ENCODE data around the gene KAZN.
"Not testable (repeated sequence)": the region's sequence is repeated elsewhere in the genome, so short reads cannot be mapped to it uniquely, and the experiment has no call there.

The KAZN gene

DNA sequence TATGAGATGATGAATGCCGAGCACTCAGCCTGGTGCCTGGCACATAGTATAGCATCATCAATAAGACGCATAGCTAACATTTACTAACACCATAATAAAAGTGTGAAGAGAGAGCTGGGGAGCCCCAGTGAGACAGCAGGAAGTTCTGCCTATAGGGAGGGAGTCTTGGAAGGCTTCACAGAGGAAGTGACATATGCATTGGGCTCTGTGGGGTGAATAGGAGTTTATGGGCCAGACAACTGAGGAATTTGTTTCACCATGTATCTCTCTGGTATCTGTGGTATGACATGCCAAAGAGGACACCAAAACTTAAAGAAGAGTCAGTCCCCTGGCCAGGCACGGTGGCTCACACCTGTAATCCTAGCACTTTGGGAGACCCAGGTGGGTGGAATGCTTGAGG is 436.8 kb downstream of the KAZN start:
- DNase-seq (ENCODE audit: low read depth), result no peak

DNA sequence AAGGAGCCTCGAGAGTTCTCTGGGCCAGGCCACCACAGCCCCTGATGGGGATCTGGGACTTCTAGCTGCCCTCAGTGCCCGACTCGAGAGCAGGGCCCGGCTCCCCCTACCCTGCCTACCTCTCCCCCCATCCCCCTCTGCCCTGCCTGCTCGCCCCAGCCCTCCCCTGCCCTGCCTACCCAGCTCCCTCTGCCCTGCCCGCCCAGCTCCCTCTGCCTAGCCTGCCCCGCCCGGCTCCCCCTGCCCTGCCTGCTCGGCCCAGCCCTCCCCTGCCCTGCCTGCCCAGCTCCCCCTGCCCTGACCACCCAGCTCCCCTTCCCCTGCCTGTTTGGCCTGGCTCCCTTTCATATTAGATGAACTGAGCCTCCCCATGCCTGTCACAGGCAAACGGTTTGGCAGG is 437.6 kb downstream of the KAZN start:
- DNase-seq (ENCODE audit: low read depth), result no peak

DNA sequence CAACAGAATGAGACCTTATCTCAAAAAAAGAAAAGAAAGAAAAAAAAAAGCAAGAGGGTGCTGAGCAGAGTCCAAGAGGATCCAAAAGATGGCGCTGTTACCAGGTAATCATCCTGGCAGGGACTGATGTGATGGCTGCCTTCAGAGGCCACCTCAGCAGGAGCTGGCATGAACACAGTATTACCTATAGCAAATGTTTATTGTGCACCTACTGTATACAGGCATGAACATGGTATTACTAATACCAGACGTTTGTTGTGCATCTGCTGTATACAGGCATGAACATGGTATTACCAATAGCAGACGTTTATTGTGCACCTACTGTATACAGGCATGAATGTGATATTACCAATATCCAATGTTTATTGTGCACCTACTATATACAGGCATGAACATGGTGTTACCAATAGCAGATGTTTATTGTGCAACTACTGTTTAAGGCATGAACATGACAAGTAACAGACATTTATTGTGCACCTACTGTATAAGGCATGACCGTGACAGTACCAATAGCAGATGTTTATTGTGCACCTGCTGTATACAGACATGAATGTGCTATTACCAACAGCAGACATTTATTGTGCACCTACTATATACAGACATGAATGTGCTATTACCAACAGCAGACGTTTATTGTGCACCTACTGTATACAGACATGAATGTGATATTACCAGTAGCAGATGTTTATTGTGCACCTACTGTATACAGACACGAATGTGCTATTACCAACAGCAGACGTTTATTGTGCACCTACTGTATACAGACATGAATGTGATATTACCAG is 439.9 kb downstream of the KAZN start:
- DNase-seq (ENCODE audit: low read depth), result no peak

DNA sequence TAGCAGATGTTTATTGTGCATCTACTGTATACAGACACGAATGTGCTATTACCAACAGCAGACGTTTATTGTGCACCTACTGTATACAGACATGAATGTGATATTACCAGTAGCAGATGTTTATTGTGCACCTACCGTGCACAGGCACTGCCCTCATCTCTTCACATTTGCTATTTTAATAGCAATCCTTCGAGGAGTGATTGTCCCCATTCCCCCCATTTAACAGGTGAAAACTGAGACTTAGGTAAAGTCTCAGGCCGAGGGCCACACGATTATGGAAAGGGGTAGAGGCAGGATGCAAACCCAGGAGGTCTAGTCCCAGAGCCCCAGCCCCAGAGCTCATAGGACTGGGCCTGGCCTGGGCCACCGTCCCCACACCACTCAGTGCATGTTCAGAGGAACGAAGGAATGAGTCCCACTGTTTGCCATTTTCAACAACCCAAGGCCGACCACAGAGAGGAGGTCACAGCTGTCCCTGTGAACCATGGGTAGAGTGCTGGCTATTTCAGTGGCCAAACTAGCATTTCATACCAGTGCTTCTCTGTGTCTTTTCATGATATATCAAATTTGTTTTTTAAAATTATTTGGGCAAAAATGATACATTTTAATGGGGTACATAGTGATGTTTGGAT is 440.6 kb downstream of the KAZN start:
- DNase-seq (ENCODE audit: low read depth), result no peak

DNA sequence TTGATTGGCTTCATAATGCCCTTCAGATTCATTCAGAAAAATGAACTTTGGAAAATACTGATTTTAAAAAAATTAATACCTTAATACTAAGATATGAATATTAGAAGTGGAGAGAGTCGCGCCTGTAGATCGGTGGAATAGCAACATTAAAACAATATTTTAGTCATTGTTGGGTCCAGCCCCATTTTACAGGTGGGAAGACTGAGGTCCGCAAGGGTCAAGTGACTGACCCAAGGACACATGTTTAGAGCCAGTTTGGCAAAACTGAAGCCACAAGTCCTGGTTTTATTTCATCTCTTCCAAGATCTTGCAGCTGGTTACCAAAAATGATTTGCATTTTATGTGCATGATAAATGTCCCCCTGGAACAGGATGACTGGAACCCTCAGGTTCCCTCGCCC is 441.4 kb downstream of the KAZN start:
- no peak for DNase-seq (ENCODE audit: low read depth)

DNA sequence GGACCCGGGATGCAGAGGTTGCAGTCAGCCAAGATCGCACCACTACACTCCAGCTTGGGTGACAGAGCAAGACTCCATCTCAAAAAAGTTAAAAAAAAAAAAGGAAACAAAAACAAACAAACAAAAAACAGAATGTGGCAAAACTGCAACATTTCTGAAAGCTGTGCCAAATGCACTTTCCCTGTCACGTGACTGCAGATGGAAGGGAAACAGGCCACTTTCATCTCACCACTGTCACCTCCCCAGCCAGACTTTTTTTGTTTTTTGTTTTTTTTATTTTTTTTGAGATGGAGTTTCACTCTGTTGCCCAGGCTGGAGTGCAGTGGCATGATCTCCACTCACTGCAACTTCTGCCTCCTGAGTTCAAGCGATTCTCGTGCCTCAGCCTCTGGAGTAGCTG is 442.2 kb downstream of the KAZN start:
- not testable (repeated sequence) for DNase-seq (ENCODE audit: low read depth)

DNA sequence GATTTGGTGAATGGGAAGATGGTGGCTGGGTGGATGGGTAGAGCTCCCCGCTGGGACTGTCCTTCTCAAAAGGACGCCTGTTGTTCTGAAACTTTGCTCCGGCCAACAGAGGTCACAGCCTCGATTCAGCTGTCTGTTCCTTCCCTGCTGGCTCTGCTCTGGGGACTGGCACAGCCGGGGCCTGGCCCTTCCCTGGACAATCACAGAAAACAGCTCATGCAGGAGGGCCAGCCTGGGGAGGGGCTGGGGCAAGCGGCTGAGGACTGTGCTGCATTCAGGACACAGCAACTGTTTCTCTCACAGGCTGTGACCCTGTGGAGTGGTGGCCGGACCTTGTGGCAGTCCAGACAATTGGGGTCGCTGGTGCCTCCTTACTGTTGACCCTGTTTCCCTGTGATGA is 444.4 kb downstream of the KAZN start:
- DNase-seq (ENCODE audit: low read depth), result no peak

DNA sequence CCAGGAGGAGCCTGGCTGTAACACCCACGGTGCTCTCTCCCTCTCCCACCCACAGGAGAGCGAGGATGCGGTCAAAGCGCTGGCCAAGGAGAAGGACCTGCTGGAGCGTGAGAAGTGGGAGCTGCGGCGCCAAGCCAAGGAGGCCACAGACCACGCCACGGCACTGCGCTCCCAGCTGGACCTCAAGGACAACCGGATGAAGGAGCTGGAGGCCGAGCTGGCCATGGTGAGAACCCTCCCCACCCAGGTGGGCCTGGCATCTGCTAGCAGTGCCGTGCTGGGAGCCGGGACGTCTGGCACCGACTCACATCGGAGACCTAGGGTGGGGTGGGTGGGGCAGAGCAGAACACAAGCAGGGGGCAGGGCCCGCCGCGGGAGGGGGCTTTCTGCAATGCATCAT is 445.4 kb downstream of the KAZN start:
- DNase-seq (ENCODE audit: low read depth), result no peak

DNA sequence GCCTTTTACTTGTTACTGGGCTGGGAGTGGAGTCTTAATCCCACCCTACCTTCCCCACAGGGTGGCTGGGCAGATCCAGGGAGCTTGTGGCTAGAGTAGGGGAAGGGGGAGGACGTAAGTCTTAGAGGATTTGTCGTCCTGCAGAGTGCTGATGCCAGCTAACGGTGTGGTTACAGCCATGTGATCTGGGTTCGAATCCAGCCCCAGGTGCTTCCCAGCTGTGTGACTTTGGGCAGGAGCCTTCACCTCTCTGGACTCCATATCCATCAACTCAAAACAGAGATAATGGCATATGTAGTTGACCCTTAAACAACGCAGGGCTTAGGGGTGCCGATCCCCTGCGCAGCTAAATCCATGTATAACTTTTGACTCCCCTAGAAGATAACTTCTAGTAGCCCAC is 446.6 kb downstream of the KAZN start:
- no peak for DNase-seq (ENCODE audit: low read depth)

DNA sequence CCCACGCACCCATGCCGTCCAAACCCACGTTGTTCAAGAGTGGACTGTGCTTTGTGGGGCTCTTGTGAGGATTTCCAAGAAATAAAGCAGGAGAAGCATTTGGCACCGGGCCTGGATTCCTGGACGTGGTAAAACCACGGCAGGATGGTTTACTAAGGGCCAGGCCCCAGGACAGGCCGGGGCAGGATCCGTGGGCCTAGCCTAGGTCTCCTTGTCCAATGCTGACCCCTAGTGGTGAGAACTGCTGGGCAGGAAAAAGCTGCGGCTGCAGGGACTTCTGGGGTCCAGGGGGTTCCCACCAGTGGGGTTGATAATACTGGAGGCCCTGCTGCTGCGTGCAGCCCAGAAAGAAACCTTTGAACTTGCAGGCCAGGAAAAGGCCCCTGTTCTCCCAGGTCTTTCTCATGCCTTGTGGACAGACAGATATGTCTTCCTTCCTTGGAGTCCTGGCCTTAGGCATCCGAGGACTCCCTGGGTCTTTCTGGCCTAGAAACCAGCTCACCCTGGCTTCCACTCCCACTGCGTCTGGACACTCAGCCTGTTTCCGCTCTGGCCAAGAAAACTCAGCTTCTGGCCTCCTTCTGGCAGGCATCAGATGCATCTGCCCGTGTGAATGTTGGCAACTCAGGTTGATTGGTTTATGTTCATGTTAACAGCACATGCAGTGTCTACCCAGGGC is 448.1 kb downstream of the KAZN start:
- DNase-seq (ENCODE audit: low read depth), result peak; percentile 33

DNA sequence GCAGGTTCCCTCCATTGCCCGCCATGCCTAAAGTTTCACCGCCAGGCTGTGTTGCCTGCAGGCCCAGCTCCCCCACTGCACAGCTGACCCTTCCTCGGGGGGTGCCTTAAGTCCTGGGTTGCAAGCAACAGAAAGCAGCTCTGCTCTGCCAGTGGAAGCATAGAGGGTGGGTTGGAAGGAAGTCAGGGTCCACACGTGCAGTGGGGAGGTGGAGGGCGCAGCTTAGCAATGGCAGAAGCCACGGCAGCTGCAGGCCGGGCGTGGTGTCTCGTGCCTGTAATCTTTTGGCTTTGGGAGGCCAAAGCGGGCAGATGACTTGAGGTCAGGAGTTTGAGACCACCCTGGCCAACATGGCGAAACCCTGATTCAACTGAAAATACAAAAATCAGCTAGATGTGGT is 448.8 kb downstream of the KAZN start:
- DNase-seq (ENCODE audit: low read depth), result no peak

DNA sequence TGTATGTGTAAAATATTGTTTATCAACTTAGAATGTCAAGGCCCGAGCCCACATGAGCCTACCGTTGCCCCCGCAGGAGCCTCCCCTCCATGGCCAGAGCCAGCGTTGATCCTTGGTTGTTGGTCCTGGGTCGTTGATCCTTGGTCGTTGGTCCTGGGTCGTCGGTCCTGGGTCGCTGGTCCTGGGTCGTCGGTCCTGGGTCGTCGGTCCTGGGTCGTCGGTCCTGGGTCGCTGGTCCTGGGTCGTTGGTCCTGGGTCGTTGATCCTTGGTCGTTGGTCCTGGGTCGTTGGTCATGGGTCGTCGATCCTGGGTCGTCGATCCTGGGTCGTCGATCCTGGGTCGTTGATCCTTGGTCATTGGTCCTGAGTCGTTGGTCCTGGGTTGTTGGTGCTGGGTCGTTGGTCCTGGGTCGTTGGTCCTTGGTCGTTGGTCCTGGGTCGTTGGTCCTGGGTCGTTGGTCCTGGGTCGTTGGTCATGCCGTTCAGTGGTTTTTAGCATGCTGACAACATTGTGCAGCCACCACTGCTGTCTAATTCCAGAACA is 450.0 kb downstream of the KAZN start:
- no peak for DNase-seq (ENCODE audit: low read depth)

DNA sequence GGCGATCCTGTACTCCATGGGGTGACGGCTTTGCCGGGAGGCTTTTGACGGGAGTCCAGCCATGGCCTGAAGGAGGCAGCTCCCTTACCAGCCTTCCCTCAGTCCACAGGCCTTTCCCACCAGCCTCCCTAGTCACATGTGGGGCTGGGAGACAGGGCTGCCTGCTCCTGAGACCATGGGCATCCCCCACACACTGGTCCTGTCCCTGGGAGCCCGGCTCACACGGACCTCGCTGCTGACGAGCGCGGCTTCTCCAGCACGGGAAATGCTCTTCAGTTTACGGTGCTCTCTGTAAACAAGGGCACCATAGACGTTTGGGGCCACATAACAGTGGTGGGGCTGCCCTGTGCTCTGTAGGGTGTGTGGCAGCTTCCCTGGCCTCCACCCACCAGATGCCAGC is 450.6 kb downstream of the KAZN start:
- no peak for DNase-seq (ENCODE audit: low read depth)

DNA sequence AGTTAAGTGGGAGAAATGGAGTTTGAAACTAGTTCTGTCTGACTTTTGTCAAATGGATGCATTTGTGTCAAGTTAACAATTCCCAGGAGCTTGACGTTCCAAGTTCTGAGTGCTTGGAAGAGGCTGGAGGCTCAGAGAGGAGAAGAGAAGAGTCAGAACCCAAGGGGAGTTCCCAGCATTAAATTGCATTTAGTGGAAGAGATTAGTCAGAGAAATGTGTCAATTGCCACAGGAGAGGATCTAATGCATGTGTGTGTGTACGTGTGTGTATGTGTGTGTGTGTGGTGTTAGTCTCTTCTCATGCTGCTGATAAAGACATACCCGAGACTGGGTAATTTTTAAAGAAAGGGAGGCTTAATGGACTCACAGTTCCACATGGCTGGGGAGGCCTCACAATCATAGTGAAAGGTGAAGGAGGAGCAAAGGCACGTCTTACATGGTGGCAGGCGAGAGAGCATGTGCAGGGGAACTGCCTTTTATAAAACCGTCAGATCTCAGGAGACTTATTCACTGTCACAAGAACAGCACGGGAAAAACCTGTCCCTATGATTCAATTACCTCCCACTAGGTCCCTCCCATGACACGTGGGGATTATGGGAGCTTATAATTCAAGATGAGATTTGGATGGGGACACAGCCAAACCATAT is 453.5 kb downstream of the KAZN start:
- DNase-seq (ENCODE audit: low read depth), result no peak

DNA sequence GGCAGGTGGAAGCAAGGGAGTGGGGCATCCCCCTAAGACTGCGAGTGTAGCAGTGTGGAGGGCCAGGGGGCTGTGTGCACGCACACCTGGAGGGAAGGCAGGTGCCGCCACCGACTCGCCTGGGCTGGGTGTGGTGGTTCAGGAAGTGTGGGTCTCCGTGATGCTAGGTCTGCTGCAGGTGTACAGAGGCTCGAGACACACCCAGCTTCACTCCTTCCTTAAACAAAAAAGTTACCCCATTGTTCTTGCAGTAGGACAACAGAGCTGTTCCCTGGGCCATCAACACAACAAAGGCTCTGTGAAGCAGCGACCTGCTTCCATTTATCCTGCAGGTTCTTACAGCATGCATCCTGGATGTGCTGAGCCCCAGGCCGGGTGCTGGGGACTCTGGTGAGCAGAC is 454.7 kb downstream of the KAZN start:
- no peak for DNase-seq (ENCODE audit: low read depth)

DNA sequence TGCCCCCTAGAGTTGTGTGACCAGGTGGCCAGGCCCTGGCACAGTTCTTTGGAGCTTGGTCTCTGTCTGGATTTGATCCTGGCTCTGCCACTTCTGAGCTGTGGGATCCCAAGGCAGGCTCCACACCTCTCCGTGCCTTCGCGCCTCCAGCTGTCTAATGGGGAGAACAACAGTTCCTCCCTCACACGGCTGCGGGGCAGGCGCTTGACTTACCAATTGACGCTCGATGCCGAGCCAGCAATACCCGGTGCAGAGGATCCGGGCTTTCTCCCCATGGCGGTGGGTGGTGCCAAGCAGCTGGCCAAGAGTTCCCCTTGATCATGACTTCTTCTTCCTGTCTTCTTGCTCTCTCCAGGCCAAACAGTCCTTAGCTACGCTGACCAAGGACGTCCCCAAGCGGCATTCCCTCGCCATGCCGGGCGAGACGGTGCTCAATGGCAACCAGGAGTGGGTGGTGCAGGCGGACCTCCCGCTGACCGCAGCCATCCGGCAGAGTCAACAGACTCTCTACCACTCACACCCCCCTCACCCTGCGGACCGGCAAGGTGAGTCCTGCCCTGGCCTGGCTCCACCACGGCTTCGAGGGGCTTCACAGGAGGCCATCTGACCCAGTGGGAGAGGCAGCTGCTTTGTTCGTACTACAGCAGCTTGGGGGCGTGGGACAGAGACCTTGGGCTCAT is 457.4 kb downstream of the KAZN start:
- no peak for DNase-seq (ENCODE audit: low read depth)

DNA sequence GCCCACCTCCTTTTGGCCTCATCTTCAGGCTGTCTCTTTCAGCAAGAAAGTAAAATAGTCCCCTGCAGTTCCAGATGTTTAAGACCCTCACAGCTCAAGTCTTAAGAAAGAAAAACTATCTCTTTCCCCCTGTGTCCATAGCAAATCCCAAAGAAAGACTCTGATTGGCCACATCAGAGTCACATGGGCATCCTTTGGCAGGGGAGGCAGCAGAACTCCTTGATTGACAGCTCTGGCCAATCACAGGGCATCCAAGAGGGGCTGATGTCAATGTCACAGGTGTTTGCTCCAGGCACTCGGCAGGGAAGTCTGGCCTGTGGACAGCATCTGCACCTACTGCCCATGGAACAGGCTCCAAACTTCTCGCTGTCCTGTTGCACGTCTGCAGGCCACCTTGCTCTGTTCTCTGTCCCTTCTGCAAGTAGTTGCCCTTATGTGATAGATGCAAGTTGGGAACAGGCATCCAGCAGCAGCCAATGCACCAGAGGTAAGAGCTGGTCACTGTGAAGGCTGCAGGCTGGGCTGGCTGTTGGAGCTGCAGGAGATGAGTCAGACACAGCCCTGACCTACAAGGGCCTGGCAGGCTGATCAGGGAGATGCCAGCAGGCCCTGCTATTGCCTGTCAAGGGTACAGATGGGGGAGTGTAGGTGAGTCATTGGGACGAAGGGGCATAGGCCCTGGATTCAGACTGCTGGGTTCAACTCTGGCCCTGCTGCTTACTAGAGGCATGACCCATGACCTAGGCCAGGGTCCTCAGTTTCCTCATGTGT is 458.2 kb downstream of the KAZN start:
- DNase-seq (ENCODE audit: low read depth), result no peak

DNA sequence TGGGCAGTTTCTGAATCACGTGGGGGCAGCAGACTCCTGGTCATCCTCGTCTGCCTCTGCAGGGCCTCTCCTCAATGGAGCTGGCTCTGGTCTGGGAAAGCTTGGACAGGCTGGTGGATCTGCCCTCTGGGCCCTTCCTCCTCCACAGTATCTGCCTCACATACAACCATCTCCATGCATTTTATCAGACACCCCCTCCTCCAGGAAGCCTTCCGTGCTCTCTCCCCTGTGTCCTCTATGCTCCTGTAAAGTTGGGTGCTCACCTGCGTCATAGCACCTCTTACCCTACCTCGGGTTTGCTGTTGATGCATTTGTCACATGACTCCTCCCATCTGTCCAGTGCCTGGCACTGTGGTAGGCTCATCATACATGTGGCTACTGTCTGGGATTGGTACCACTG is 459.3 kb downstream of the KAZN start:
- no peak for DNase-seq (ENCODE audit: low read depth)

DNA sequence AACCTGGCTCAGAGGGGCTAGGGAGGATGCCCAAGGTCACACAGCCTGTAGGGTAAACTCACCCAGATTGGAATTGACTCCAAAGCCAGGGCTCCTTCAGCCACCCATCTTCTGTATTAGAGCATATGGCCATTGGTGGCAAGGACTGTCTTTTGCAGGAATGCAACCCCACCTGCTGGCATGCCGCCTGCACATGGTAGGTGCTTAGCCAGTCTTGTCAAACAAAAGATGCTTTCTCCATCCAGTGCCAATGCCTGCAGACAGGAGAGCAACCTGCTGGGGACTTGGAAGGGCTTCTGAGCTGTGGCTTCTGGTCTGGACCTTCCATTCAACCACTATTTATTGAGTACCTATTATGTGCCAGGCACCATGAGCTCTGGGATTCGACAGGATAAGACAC is 459.8 kb downstream of the KAZN start:
- DNase-seq (ENCODE audit: low read depth), result no peak

DNA sequence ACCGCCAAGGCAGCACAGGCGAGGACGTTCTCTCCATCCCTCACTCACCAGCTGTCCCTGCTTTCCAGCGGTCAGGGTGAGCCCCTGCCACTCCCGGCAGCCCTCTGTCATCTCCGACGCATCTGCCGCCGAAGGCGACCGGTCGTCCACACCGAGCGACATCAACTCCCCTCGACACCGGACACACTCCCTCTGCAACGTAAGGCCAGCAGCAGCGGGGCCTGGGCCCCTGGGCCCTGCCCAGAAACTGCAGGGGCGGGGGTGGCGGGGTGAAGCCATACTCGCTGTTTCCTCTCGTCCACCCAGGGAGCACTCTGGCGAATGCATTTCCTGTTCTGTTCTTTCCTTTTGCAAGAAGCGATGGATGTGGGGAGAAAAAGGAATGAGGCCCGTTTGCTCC is 461.6 kb downstream of the KAZN start:
- no peak for DNase-seq (ENCODE audit: low read depth)

DNA sequence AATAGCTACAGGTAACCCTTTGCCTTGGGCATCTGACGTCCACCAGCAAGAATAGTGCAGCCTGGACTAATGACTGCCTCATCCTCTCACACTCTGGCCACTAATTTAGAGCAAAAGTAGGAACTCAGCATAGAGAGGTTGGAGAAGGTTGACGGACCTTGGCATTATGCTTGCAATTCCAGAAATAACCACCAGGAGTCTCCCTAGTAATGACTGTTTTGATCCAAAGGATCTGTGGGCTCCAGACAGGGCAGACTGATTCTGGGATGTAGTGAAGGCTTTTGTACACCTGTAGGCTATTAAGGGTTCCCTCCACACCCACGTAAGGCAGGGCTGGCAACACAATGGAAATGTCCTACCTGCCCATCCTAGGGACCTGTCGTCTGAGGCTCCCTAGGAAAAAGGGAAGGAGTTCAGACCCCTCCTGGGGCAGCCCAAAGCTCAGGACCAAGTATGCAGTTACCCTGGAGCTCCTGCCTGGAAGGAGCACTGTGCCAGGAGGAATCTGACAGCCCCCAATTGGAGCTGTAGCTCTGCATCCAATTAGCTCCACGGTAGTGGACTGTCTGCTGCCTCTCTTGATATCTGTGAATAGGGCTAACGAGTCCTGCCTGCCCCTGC is 464.1 kb downstream of the KAZN start:
- no peak for DNase-seq (ENCODE audit: low read depth)
